GM18951 (cell line): Measurements from ENCODE around the gene ATP8A2.

Source experiments
- POLR2A ChIP-seq: IDR thresholded peaks from 4 replicates; pipeline ENCODE4 v1.6.1; 2011; ENCODE audit warnings: mild to moderate bottlenecking; ENCODE audit not compliant: insufficient read length, insufficient read depth; ENCODE audit errors: extremely low read depth
- in situ Hi-C: fragments of 300-500 bp; cut with MboI; formaldehyde crosslinking; loops from one replicate; pipeline ENCODE4 v1.12.0; 2022; ENCODE audit warnings: low sequenced_read_pairs, mixed read lengths, inconsistent platforms; ENCODE audit not compliant: unreplicated experiment

Gene ATP8A2

DNA sequence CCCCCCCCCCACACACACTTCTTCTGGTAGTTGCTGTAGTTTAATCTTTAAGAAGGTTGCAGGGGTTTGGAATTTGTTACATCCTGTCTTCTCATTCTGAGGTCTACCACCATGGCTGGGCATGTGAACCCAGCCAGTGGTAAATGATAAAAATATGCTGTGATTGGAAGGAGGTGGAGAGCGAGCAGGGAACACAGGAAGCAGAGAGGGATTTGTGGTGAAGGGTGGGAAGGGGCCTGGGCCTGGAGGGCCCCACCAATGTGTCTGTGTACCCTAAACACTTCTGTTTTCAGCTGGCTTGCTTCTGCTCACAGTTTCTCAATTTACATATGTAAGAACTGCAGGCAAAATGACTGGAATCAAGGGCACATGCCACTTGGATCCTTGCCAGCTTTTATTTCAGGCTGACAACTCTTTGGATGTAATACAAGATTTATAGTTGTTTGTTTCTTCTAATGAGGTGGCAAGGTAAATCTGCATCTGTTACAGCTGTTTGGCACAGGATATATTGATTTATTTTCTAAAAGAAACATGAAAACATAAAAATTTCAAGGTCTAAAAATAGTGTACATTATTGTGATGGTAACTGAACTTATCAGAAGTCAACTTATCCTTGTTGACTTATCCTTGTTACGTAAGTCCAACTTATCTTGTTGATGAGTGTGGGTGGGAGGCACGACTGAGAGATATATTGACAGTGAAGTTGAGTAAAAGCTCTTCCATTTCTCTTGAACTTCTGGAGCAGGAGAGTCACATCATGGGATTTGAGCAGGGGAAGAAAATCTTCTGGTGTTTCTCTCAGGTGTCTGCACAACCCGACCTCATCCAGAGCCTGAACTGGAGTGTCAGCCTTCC lies 366.8 kb downstream of the ATP8A2 start:
- in situ Hi-C loops = no loop called here
- no peak for TF ChIP-seq POLR2A

- no peak for TF ChIP-seq POLR2A
- in situ Hi-C loops = no loop called here
These were observed 367.6 kb downstream of the ATP8A2 start for GRCh38 chr13:25739376-25739775.

GRCh38 chr13:25741796-25742195 lies 370.0 kb downstream of the ATP8A2 start:
- in situ Hi-C loops = no loop called here
- TF ChIP-seq POLR2A = no peak

- TF ChIP-seq POLR2A = no peak
- in situ Hi-C loops = no loop called here
These were observed 370.4 kb downstream of the ATP8A2 start for GRCh38 chr13:25742220-25742619.

- in situ Hi-C loops = no loop called here
- TF ChIP-seq POLR2A = no peak
These were observed 371.6 kb downstream of the ATP8A2 start for GRCh38 chr13:25743421-25743820.

DNA sequence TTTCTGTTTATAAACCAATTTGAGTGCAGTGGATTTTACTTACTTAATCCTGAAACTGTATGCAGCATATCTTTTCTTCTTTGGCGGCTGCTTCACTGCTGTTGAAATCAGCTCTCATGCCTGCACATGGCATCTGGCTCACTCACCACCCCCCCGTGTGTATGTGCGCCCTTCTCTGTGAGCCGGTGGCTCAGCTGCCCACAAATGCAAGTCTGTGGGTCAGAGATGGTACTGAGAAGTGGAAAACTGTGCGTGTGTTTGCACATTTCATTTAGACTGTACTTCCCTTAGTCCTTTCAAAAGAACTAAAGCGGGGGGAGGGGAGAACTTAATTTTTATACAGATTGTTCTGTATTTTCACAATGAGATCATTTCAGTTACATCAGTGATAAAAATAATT lies 372.4 kb downstream of the ATP8A2 start:
- in situ Hi-C loops = no loop called here

GRCh38 chr13:25746131-25746530 lies 374.4 kb downstream of the ATP8A2 start:
- in situ Hi-C loops = no loop called here
- no peak for TF ChIP-seq POLR2A

More for the DNA sequence above, 372.4 kb downstream of the ATP8A2 start:
- TF ChIP-seq POLR2A = no peak

- in situ Hi-C loops = no loop called here
- no peak for TF ChIP-seq POLR2A
These were observed 381.3 kb downstream of the ATP8A2 start for GRCh38 chr13:25752957-25753551.

DNA sequence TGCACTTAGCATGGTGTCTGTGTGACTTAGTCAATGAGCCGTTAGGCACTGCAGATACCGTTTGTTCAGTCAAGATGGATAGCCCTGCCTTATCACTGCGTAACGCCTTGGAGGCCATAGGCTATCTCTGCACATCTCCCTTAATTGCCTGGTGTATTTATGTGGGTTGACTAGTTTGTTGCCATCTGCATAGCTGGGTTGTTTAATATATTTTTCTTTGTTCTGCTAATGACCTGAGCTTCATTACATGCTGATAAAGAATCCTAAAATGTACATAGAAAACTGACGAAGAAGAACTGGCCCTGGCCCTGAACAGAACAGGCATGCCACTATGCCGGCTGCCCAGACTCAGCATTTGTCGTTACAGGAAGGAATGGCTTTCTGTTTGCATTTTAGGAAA lies 382.2 kb downstream of the ATP8A2 start:
- in situ Hi-C loops = no loop called here
- no peak for TF ChIP-seq POLR2A

DNA sequence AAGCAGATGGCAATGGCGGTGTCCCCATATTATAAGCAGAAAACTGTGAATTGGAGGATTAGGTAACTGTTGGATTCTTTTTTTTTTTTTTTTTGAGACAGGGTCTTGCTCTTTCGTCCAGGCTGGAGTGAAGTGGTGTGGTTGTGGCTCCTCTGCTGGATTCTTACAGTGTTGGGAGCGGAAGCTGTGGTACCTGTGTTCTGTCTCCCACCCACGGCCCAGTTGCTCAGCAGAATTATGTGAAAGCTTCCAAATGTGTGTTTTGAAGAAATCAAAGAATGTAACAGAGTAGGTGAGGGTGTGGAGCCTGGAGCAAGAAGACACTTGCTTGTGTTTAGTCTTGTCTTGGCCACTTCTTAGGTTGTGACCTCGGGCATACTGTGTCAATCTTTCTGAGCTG lies 384.5 kb downstream of the ATP8A2 start:
- in situ Hi-C loops = no loop called here

GRCh38 chr13:25756912-25757311 lies 385.1 kb downstream of the ATP8A2 start:
- in situ Hi-C loops = no loop called here
- no peak for TF ChIP-seq POLR2A

More for the DNA sequence above, 384.5 kb downstream of the ATP8A2 start:
- TF ChIP-seq POLR2A = no peak

DNA sequence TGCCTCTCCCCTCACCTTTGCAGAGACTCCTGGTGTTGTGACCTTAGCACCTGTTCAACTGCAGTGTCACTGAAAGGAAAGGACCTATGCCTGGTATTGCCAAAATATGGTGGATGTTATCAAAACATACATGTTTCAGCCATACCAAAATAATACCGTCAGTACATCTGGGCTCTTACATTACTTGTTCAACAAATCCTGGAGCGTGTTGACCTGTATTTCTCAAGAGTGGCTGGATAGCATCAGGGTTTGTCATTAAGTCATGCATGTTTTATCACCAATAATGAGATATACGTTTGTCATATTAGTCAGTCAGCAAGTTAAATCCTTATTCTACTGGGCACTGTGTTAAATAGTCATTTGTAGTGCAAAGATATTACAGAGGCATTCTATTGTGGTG lies 389.3 kb downstream of the ATP8A2 start:
- no peak for TF ChIP-seq POLR2A
- in situ Hi-C loops = no loop called here

DNA sequence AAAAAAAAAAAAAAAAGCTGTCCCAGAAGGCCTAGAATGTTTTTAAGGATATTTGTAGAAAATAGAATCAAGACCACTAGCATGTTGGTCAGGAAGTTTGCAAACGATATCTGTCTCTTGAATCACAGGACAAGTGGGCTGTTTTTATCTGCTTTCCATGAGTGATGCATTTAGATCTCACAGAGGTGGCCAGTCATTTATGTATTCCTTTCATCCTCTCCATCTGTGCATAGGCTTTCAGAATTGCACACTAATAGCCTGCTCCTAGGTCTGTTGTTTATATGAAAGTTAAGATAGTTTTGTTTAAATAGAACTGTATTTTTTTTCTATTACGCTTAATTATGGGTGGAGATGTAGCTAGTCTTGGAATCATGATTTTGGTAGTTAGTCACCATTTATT lies 390.5 kb downstream of the ATP8A2 start:
- in situ Hi-C loops = no loop called here
- TF ChIP-seq POLR2A = no peak

DNA sequence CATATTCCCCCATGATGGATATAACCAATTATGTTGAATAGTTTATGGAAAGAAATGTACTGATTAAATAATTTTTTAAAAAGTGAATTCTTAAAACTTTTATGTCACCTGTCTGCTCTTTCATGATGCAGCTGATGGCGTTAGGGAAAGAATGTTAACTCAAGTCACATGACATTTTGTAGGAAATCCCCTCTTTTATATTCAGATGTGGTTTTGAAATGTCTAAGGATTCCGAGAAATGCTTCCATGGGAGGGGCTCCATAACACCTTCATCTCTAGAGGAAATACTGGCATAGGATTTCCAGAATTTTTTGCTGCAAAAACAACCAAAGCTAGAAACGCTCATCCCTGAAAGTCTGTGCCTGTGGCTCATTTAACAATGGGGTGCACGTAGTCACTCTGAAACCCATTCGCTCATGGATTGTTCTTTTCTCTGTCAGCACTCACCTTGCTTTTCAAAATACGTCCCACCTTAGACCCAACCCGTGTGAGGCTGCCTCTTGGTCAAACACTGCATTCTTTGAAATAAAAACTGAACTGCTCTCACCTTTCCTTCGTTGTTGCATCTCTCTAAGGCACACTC lies 391.1 kb downstream of the ATP8A2 start:
- no peak for TF ChIP-seq POLR2A
- in situ Hi-C loops = no loop called here
